Measurements from ENCODE around the gene HYKK. TPM values are rescaled to one million over a fixed set of nuclear protein-coding genes. Genes with fewer than 3 reads are reported as not detected.
A peak's percentile ranks its signal among the peaks of the same experiment; 100 is the strongest.

Gene HYKK
- total and polyA plus RNA-seq, 2 of the 8 experiments (the other 6 are each of a cell fraction or from before 2014, with no cell fraction given), result 2.0 to 3.7 TPM

DNA sequence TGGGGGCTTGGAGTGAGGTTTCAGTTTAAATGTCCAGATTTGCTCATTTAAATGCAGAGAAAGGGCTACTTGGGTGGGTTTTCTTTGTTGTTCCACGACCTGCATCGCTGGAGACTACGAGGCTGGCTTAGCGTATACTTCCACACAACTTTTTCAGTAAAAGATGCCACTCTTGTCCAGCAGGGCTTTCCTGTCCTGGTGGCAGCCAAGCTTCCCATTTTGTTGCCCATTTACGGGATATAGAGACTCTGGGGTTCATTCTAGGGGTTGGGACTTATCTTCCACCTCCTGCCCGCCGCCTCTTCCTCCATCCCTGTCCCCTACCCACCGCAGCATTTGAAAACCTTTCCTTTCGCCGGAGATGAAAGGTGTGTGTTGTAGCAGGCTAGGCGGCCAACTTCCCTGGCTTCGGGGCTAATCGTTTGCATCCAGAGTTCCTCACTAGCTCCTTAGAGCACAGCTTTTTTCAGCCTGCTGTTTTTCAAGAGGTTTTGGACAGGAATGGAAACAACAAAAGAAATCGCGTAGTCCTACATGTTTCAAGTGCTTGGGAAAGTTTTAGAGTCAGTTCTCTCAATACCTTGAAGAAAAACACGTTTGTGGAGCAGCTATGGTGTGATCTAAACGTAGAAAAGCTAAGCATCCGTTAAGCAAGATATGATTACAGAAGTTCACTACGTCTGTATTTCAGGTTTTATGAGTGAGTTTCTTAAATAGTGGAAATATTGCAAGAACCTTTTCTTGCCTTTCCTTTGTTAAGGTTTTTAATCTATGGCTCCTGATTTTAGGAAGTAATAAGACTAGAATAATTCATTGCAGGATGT lies 58.8 kb downstream of the HYKK start:
- Histone ChIP-seq H4K8ac (ENCODE audit: extremely low read depth, insufficient read depth, low read length) (no peak overlapping the region), H2AFZ (ENCODE audit: low read length) (peak overlapping the region; percentile 64), H3K9me3 (ENCODE audit: insufficient read depth in 2 of 2, low read depth in 1 of 2, low read length in 1 of 2) (no peaks in the 10 kb centered on the region), H3K4me3 (ENCODE audit: extremely low read depth in 1 of 4, insufficient read depth in 2 of 4, low read depth in 3 of 4, low read length in 4 of 4) (peak overlapping the region; percentile 80 to 89 (median 84)), H2BK120ac (replicated peaks; ENCODE audit: low read depth, low read length) (no peak overlapping the region), H2BK5ac (ENCODE audit: low read depth, low read length) (0 out of 2 replicates have a peak overlapping the region, but pooled peaks have one; percentile 18), H3K23ac (ENCODE audit: insufficient read length) (no peak overlapping the region), H3K23me2 (ENCODE audit: low read depth, low read length) (peaks cover 5% of the 10 kb centered on the region; the same call in 1 of the 2 replicates), H3K79me1 (ENCODE audit: low read depth, low read length) (no peaks in the 10 kb centered on the region), H2BK12ac (ENCODE audit: low read depth, low read length) (no peak overlapping the region), H3K27ac (ENCODE audit: low read depth, low read length) (peak overlapping the region; percentile 71; the same call in 1 of the 2 replicates), H3K36me3 (ENCODE audit: control insufficient read depth in 2 of 4, insufficient read depth in 4 of 4, low read length in 3 of 4) (no peaks in the 10 kb centered on the region), H2BK15ac (ENCODE audit: low read length) (no peak overlapping the region), H4K91ac (replicated peaks; ENCODE audit: insufficient read length, low read length) (no peak overlapping the region), H3K27me3 (replicated peaks in 1 of 4; ENCODE audit: control insufficient read depth in 3 of 4, extremely low read depth in 1 of 4, insufficient read depth in 3 of 4, low read length in 3 of 4) (no peaks in the 10 kb centered on the region), H3K4ac (replicated peaks; ENCODE audit: insufficient read length, low read depth, low read length) (peak overlapping the region; percentile 2), H2BK20ac (ENCODE audit: low read length) (no peak overlapping the region), H4K20me1 (replicated peaks in 1 of 2; ENCODE audit: control insufficient read depth in 1 of 2, insufficient read depth in 2 of 2, low read length in 2 of 2) (no peaks in the 10 kb centered on the region), H3K56ac (replicated peaks; ENCODE audit: insufficient read length, low read depth, low read length) (peak overlapping the region; percentile 52), H2AK5ac (ENCODE audit: low read depth, low read length) (no peak overlapping the region), H3K4me1 (replicated peaks in 1 of 4; ENCODE audit: control insufficient read depth in 3 of 4, insufficient read depth in 4 of 4, low read length in 3 of 4) (peaks cover 3 to 10% (median 4%) of the 10 kb centered on the region in 4 experiments; a peak in 6 of 7 replicates), H3K79me2 (ENCODE audit: control insufficient read depth in 1 of 2, insufficient read depth in 2 of 2, low read length in 2 of 2) (peaks cover 0 to 36% of the 10 kb centered on the region in 2 experiments; a peak in 2 of 4 replicates), H3K9ac (replicated peaks in 1 of 4; ENCODE audit: extremely low read depth in 1 of 4, low read depth in 3 of 4, low read length in 3 of 4) (peak overlapping the region; percentile 55 to 82 (median 77)), H3K18ac (ENCODE audit: extremely low read depth, low read length) (peak overlapping the region; percentile 26; the same call in 1 of the 2 replicates), H3K4me2 (ENCODE audit: insufficient read depth in 1 of 2, low read depth in 2 of 2, low read length in 2 of 2) (peak overlapping the region; percentile 63 to 87), H4K5ac (ENCODE audit: insufficient read length, low read depth, low read length) (no peak overlapping the region), H3K14ac (ENCODE audit: insufficient read length) (no peak overlapping the region)
- CTCF ChIA-PET (ENCODE audit: partially characterized antibody), result interaction anchor here (0.8 to 2.1 kb wide), 10 partner anchors 8 to 258 kb away, joined by 3 to 7 read pairs (median 4); partner anchors contain the start of gene PSMA4
- POLR2A ChIA-PET (ENCODE audit: partially characterized antibody), result interaction anchor here (0.6 to 2.6 kb wide), 14 partner anchors 8 to 302 kb away, joined by 3 to 17 read pairs (median 4); partner anchors contain the start of genes DNAJA4, HYKK, PSMA4 and SKIC8
- DNase-seq (ENCODE audit: low read depth in 1 of 2, low spot score in 2 of 2) (peak in 1 of 2 experiments; percentile 52), FAIRE-seq (no peak)
- peak; percentile 57 for TF ChIP-seq KDM4A (IDR thresholded peaks at IDR 0.05; ENCODE audit: low read depth, low read length, severe bottlenecking)
- TF ChIP-seq BCL11A (IDR thresholded peaks at IDR 0.05; ENCODE audit: low read depth in 2 of 2, low read length in 2 of 2), result no peak
- TF ChIP-seq ASH2L (IDR thresholded peaks at IDR 0.05; ENCODE audit: low read length), result peak; percentile 64
- TF ChIP-seq, protein P1, sequence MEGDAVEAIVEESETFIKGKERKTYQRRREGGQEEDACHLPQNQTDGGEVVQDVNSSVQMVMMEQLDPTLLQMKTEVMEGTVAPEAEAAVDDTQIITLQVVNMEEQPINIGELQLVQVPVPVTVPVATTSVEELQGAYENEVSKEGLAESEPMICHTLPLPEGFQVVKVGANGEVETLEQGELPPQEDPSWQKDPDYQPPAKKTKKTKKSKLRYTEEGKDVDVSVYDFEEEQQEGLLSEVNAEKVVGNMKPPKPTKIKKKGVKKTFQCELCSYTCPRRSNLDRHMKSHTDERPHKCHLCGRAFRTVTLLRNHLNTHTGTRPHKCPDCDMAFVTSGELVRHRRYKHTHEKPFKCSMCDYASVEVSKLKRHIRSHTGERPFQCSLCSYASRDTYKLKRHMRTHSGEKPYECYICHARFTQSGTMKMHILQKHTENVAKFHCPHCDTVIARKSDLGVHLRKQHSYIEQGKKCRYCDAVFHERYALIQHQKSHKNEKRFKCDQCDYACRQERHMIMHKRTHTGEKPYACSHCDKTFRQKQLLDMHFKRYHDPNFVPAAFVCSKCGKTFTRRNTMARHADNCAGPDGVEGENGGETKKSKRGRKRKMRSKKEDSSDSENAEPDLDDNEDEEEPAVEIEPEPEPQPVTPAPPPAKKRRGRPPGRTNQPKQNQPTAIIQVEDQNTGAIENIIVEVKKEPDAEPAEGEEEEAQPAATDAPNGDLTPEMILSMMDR (IDR thresholded peaks at IDR 0.05; ENCODE audit: control extremely low read depth in 1 of 3, insufficient read depth in 1 of 3, low read depth in 1 of 3, low read length in 3 of 3), result 0 out of 4 replicates have a peak, but pooled peaks of 1 of the 3 experiments have one; percentile 5
- TF ChIP-seq HDAC2 (IDR thresholded peaks at IDR 0.05; ENCODE audit: borderline replicate concordance in 1 of 2, low read depth in 2 of 2, low read length in 2 of 2), result 0 out of 4 replicates have a peak, but pooled peaks of 1 of the 2 experiments have one; percentile 5
- peak; percentile 55 for TF ChIP-seq SAP30 (IDR thresholded peaks at IDR 0.05; ENCODE audit: insufficient read depth, insufficient replicate concordance, low read length)
- WGBS, 2 experiments (ENCODE audit: extremely low coverage in 1 of 2, insufficient coverage in 1 of 2, insufficient read length in 1 of 2, insufficient replicate concordance in 2 of 2, low coverage in 1 of 2, low lambda C conversion rate in 2 of 2, missing lambda C conversion rate in 1 of 2), result 5% methylated on average over 19 of the region's 19 CpGs; no CpG with 5 or more reads in 1 of the 2 experiments
